GM21528 (cell line): Measurements from ENCODE around the gene PNRC2.
"Not testable (repeated sequence)": the region's sequence is repeated elsewhere in the genome, so short reads cannot be mapped to it uniquely, and the experiment has no call there.

ENCODE experiments used
- ATAC-seq: cut with Tn5 transposase; IDR thresholded peaks from one replicate; pipeline ENCODE4 v1.9.1; 2021; ENCODE audit warnings: mild to moderate bottlenecking, moderate library complexity; ENCODE audit not compliant: unreplicated experiment, low FRiP score

PNRC2 gene

DNA sequence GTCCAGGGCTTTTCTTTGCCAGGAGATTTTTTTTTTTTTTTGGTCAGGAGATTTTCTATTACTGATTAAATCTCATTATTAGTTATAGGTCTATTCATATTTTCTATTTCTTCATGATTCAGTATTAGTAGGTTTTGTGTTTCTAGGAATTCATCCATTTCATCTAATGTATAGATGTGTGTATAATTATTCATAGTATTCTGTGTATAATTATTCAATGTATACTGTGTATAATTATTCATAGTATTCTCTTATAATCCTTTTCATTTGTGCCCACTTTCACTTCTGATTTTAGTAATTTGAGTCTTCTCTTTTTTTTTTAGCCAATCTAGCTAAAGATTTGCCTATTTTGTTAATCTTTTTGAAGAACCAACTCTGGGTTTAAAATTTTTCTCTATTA, 12.3 kb upstream of the PNRC2 start:
- no peak for ATAC-seq

GRCh38 chr1:23953020-23953419, 6.6 kb upstream of the PNRC2 start:
- ATAC-seq = no peak

GRCh38 chr1:23957096-23957495, 2.5 kb upstream of the PNRC2 start:
- no peak for ATAC-seq

- not testable (repeated sequence) for ATAC-seq
Measured at GRCh38 chr1:23958040-23958809, 1.4 kb upstream of the PNRC2 start.

GRCh38 chr1:23958810-23959460, 693 bp upstream of the PNRC2 start:
- peak; percentile 61 for ATAC-seq

DNA sequence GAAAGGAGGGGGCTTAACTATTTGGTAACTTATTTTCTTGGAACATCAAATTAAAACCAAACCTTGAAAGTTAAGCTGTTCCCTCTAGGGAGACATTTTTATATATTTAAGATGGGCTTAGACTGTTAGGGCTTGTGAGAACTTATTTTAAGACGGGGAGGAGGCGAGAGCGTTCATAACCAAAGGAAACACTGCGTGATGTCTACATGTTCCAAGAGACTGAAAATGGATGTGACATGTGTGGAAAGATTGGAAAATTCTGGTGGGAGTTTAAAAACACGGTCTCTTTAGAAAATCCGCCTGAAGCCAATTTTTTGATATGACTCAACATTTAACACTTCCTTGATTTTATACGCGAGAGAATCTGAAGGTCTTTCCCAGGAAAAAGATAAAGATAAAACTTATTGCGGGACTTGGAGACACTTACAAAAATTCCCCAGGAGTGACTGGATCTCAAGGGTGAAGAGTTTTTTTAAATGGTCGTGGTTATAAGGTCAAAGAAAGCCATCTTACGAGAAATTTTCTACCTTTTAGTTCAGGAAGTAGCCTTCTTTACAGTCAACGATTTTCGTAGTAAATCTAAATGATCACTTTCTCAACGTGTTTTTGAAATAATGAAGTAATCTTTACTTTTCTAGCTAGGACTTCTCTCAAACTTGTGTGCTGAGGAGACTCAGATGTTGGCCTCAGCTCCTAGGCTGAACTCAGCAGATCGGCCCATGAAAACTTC, 828 bp downstream of the PNRC2 start:
- no peak for ATAC-seq

DNA sequence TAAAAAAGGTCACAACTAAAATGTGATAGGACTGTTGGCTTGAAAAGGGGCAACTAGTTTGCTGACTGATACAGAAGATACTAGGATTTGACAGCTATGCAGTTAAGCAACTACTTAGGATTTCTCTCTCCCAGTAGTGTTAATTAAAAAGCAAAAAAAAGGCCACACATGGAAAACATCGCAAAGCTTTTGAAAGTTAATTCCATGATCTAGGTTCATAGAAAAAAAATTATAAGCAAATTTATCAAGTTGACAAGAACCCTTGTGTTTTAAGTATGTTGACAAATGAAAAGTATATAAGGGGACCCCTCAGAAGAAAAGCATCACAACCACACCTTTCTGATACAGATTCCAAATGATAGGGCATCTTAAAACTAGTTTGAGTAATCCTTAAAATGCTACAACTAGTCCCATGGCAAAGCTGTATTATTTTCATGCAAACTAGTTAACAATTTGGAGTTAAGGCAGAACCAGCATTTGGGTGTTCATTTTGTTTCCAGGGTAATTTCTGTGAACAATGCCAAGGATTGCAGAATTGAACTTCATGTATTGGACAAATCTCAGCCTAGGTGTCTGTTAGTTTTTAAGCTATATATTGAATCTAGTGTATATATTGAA, 4.1 kb downstream of the PNRC2 start:
- ATAC-seq = no peak

DNA sequence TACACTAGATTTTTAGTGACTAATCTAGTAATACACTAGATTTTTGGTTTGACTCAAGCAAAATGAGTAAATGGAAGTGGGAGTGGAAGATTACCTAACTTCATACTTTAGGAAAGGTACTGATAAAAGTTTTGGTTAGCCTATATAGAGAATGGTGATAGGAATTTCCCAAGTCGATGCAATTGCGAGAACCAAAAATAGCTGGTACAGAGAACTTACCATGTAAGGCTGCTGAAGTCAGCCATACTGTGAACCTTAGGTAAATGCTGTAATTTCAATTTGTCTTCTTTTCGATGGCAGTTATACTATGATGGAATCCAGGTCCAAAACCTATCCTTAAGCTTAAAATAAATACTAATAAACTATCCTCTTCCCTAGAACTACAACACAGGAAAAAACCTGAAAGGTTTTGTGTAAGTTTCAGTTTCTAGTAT, 4.6 kb downstream of the PNRC2 start:
- ATAC-seq = no peak

DNA sequence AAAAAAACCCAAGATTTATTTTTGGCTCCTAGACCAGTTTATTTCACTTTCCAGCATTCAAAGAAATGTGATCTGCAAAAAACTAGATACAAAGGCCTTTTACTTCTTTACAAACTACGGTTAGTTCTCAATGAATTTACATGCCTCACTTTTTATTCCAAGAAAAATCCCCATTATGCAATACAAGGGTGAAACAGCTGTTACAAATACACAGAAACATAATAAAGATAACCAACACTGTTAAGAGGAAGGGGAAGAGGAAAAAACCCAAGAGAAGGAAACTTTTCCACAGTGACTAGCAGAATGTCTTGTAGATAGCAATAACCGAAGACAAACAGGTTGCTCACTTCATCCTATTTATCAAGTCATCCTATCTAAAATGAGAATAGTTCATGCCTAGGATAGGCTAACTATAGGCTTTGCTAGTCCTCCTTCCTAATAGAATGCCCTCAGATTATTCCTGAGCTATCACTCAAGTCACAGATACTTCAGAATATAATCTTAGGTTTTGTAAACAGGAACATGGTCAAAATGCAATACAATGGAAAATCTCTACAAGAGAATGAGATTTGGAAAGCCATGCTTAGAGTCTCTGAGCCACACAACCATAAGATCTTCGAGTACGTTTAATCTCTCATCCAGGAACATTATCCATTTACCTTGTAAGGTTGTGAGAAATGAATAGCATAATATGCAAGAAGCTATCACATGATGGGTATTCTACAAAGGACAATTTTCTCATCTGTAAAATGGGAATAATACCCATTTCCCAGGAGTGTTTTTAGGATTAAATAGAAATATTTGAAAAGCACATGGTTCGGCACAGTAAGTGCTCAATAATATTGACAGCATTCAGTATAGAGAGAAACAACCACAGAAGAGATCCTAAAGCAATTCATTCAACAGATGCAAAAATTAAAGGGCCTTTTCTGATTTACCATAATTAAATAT, 5.4 kb downstream of the PNRC2 start:
- ATAC-seq = no peak

DNA sequence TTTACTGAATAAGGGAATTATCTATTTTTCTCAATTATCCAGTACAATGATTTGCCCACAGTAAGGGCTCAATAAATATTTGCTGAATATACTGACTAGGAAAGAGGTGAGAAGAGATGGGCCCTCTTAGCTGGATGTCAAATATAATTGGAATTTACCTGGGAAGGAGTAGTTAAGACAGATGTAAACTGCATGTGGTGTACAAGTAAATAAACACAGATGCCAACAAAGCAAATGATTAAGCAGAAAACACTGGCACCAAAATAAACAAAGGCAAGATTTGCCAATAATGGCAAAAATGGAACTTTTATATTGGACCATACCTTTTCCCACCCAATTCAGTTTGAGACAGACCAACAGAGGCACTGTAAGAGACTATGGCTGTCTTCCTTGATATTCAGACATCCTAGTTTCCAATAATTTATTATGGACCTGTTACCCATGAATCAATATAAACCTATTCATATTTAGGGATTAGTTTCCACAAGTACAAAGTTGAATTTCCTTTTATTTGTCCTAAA, 7.4 kb downstream of the PNRC2 start:
- ATAC-seq = no peak

- ATAC-seq = no peak
Measured at GRCh38 chr1:23967871-23968270, 8.2 kb downstream of the PNRC2 start.

GRCh38 chr1:23977187-23977853, 17.7 kb downstream of the PNRC2 start:
- ATAC-seq = no peak

DNA sequence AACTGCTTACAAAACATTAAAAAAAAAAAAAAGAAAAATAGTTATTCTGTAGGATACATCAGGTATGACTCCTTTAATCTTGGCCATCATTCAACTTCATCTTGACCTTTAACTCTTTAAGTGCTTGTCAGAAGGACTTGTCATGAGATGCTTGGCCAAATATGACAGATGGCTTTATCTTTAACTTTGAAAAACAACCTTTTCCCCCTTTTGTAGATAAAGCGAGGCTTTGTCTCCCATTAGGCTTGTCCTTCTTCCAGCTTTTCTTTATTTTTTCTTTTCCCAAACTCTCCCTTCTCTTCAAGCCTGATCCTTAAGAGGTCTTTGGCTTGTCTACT, 18.2 kb downstream of the PNRC2 start:
- ATAC-seq = no peak

DNA sequence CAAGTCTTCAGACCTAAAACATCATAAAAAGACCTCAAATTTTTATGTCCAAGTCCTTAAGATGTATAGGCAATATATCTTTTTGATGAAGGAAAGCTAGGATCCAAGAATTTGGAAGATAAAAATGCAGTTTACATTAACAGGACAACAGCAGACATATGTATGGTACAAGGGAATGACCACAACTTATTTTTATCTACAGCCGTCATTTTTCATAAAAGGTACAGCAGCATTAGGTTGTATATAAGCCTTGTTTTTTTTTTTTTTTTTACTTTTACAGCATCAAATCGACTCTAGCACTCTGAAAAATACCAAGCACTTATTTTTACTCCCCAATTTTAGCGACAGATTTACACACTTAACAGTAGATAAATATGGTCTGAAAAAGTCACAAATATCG, 19.2 kb downstream of the PNRC2 start:
- no peak for ATAC-seq

DNA sequence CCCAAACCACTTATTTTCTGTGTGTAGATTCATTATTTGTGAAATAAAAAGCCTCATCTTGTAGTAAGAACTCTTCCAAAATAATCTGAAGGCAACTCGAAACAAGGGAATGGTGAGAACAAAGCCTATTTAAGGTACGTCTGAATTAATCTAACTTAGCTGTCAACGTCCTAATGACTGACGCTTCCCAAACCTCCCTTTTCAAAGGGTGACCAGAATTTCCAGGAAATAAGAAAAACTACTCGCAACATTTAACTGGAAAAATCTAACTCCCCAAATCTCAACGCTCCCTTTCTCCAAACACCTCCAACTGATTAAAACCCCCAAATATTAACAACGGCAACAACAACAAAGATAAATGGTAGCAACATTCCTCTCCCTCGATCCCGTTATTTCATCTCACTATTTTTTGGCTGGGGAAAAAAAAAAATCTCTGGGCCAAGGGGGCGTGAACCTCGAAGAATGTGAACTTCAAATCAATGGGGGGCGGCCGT, 19.8 kb downstream of the PNRC2 start:
- no peak for ATAC-seq

DNA sequence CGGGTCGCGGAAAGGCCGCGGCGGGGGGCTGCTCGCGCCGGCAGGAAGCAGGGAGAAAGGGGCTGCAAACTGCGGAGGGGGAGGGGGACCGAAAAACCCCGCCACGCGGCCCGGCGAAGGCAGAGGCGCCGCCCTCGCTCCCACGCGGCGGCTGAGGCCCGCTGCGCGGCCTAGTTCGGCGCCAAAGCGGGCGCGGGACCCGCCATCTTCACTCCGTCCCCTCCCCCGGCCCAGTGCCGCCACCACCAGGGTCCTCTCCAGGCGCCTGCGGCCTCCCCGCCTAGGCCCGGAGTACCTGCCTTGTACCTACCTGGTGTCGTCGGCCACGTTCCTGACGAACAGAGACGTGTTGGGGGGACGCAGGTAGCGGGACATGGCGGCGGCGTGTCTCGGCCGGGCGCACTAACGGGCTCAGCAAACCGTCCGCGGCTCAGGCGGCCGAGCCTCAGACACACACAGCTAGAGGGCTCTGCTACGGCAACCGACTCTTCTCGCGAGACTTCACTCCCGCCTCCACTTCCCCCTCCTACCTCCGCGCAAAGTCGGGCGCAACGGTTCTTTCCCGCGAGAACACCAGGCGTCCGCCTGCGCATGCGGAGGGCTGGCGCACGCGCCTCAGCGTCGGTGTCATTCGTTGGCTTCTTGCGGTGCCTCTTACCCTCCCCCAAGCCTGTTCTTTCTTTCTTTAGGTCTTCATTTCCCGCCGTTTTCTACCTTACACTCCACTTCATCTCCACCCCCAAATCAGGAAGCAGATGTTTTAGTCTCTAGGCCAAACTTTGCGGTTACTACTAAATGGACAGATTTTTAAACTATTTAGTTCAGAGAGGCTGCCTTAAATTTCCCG, 20.5 kb downstream of the PNRC2 start, which contains the start of gene SRSF10:
SRSF10 (minus strand) TSS at position 447 of the 847 bp plus-strand sequence; CDS start at position 375, 72 bp downstream.
- ATAC-seq = peak; percentile 90

GRCh38 chr1:23980728-23981070, 21.1 kb downstream of the PNRC2 start:
- peak; percentile 13 for ATAC-seq
